ENCODE measurements around the gene TGFBR1. TPM values are rescaled to one million over a fixed set of nuclear protein-coding genes. Genes with fewer than 3 reads are reported as not detected.
"Not testable (repeated sequence)": the region's sequence is repeated elsewhere in the genome, so short reads cannot be mapped to it uniquely, and the experiment has no call there.

Gene TGFBR1
- polyA plus RNA-seq, 1 donor from 2014 or later, result 78.0 TPM

- no peak overlapping the region for H3K4me2 ChIP-seq (ENCODE audit: low read length)
- H3K27me3 ChIP-seq (ENCODE audit: insufficient read depth, low read depth, low read length), result no peaks in the 10 kb centered on the region
- no peaks in the 10 kb centered on the region for H3F3A ChIP-seq (ENCODE audit: insufficient read depth, low read length, poor library complexity, severe bottlenecking)
- no peaks in the 10 kb centered on the region for H3K79me2 ChIP-seq (replicated peaks; ENCODE audit: insufficient read depth, low read length)
- no peaks in the 10 kb centered on the region for H4K20me1 ChIP-seq (ENCODE audit: insufficient read depth)
- H2AFZ ChIP-seq (ENCODE audit: low read depth, low read length), result no peak overlapping the region
- H3K27ac ChIP-seq (ENCODE audit: low read length), result no peak overlapping the region
- no peaks in the 10 kb centered on the region for H3K9me2 ChIP-seq (ENCODE audit: insufficient read depth, low read length)
- H3K4me3 ChIP-seq (ENCODE audit: low read length), result no peak overlapping the region
- no peak overlapping the region for H3K9ac ChIP-seq (ENCODE audit: low read length)
- no peaks in the 10 kb centered on the region for H3K36me3 ChIP-seq (ENCODE audit: insufficient read depth, low read length)
- H3K9me3 ChIP-seq (ENCODE audit: low read length), result no peaks in the 10 kb centered on the region
- no peak for TF ChIP-seq REST (IDR thresholded peaks at IDR 0.05; ENCODE audit: borderline replicate concordance)
- TF ChIP-seq RAD21 (conservative IDR thresholded peaks at IDR 0.05), result no peak
- TF ChIP-seq POLR2AphosphoS5 (IDR thresholded peaks at IDR 0.05), result no peak
- TF ChIP-seq MXI1 (conservative IDR thresholded peaks at IDR 0.05; ENCODE audit: poor library complexity, severe bottlenecking), result no peak
- TF ChIP-seq SMC3 (conservative IDR thresholded peaks at IDR 0.05; ENCODE audit: poor library complexity), result no peak
- TF ChIP-seq EP300 (conservative IDR thresholded peaks at IDR 0.05; ENCODE audit: poor library complexity, severe bottlenecking), result no peak
- TF ChIP-seq TAF1 (IDR thresholded peaks at IDR 0.05; ENCODE audit: low read depth), result no peak
- TF ChIP-seq EZH2 (IDR thresholded peaks at IDR 0.05; ENCODE audit: borderline replicate concordance, insufficient read depth, low read length, poor library complexity, severe bottlenecking), result no peak
- TF ChIP-seq CTCF (IDR thresholded peaks at IDR 0.05; ENCODE audit: poor library complexity, severe bottlenecking), result no peak
Measured at GRCh38 chr9:99096409-99096808, 8.5 kb upstream of the TGFBR1 start.

GRCh38 chr9:99099806-99100585 is 4.9 kb upstream of the TGFBR1 start:
- not testable (repeated sequence) for H3K79me2 ChIP-seq (replicated peaks; ENCODE audit: insufficient read depth, low read length); H2AFZ ChIP-seq (ENCODE audit: low read depth, low read length); H3K4me3 ChIP-seq (ENCODE audit: low read length); H4K20me1 ChIP-seq (ENCODE audit: insufficient read depth); H3F3A ChIP-seq (ENCODE audit: insufficient read depth, low read length, poor library complexity, severe bottlenecking); H3K4me2 ChIP-seq (ENCODE audit: low read length); H3K9me2 ChIP-seq (ENCODE audit: insufficient read depth, low read length); H3K27me3 ChIP-seq (ENCODE audit: insufficient read depth, low read depth, low read length); H3K27ac ChIP-seq (ENCODE audit: low read length); H3K9me3 ChIP-seq (ENCODE audit: low read length); H3K9ac ChIP-seq (ENCODE audit: low read length); H3K36me3 ChIP-seq (ENCODE audit: insufficient read depth, low read length)

Data from neural cell (in vitro differentiated cells).